SK-N-SH (cell line): Measurements from ENCODE around the gene IL13. TPM values are rescaled to one million over a fixed set of nuclear protein-coding genes. Genes with fewer than 3 reads are reported as not detected.

ENCODE experiments used
- CTCF ChIA-PET: fragments of 300-600, 350-600 bp; formaldehyde crosslinking; extraction: SDS; loops from one replicate; lab custom pipeline; 2021; lab: Yijun Ruan, JAX
- POLR2A ChIA-PET: fragments of 350-600 bp; sonication (Branson Sonifier 250); formaldehyde crosslinking; extraction: SDS; loops from one replicate; lab custom pipeline; 2020; ENCODE audit warnings: antibody characterized with exemption, inconsistent platforms; lab: Yijun Ruan, JAX
- DNase-seq: peaks from one replicate; pipeline ENCODE4 v3.0.0; 2012
- H2AFZ ChIP-seq: fragments of 200-600 bp; sonication (generic); 2 replicates; pipeline ENCODE4 v1.8.1; 2016; ENCODE audit warnings: antibody characterized with exemption, mild to moderate bottlenecking, low read depth
- H3F3A ChIP-seq: fragments of 200-600 bp; sonication (generic); replicated peaks from 2 replicates; pipeline ENCODE3; 2016; ENCODE audit warnings: antibody characterized with exemption, mild to moderate bottlenecking; ENCODE audit not compliant: insufficient read depth
- H3K27ac ChIP-seq, 2 experiments: fragments of 200-500 bp in 1 of 2; fragments of 200-600 bp in 1 of 2; sonication (Bioruptor generic) in 1 of 2; sonication (generic), shearing (Covaris generic) in 1 of 2; 2 replicates each; pipeline versions ENCODE4 v1.5.1 to v1.6.1; 2014 to 2016; ENCODE audit warnings: low read depth in 2 of 2, inconsistent platforms in 1 of 2, low read length in 1 of 2, mild to moderate bottlenecking in 1 of 2, mixed read lengths in 1 of 2
- H3K27me3 ChIP-seq: fragments of 200-600 bp; sonication (generic), shearing (Covaris generic); 2 replicates; pipeline ENCODE4 v1.6.1; 2016; ENCODE audit warnings: mixed run types; ENCODE audit not compliant: insufficient read depth
- H3K36me3 ChIP-seq, 2 experiments: fragments of 200-500 bp in 1 of 2; fragments of 200-600 bp in 1 of 2; sonication (Bioruptor generic) in 1 of 2; sonication (generic) in 1 of 2; replicated peaks in 1 of 2; 2 replicates each; pipeline versions ENCODE3 to v1.5.1; 2014 to 2016; ENCODE audit warnings: low read length in 1 of 2, mild to moderate bottlenecking in 1 of 2; ENCODE audit not compliant: insufficient read depth in 2 of 2, control insufficient read depth in 1 of 2
- H3K4me1 ChIP-seq, 2 experiments: fragments of 200-500 bp in 1 of 2; fragments of 200-600 bp in 1 of 2; sonication (Bioruptor generic) in 1 of 2; sonication (generic), shearing (Covaris generic) in 1 of 2; 2 replicates each; pipeline versions ENCODE4 v1.5.1 to v1.6.1; 2014 to 2016; ENCODE audit warnings: low read depth in 1 of 2, low read length in 1 of 2, mixed run types in 1 of 2; ENCODE audit not compliant: insufficient read depth in 2 of 2, control insufficient read depth in 1 of 2
- H3K4me2 ChIP-seq: fragments of 200-600 bp; sonication (generic), shearing (Covaris generic); 2 replicates; pipeline ENCODE4 v1.6.1; 2017; ENCODE audit warnings: mixed run types
- H3K4me3 ChIP-seq, 2 experiments: fragments of 200-500 bp in 1 of 2; fragments of 200-600 bp in 1 of 2; sonication (Bioruptor generic) in 1 of 2; sonication (generic), shearing (Covaris generic) in 1 of 2; 2 replicates each; pipeline versions ENCODE4 v1.5.1 to v1.8.1; 2014 to 2016; ENCODE audit warnings: low read depth in 2 of 2, inconsistent platforms in 1 of 2, low read length in 1 of 2, mild to moderate bottlenecking in 1 of 2, mixed read lengths in 1 of 2, moderate library complexity in 1 of 2
- H3K79me2 ChIP-seq: fragments of 200-600 bp; sonication (generic); 2 replicates; pipeline ENCODE4 v1.8.1; 2017; ENCODE audit warnings: mild to moderate bottlenecking; ENCODE audit not compliant: insufficient read depth
- H3K9ac ChIP-seq: fragments of 200-600 bp; sonication (generic); 2 replicates; pipeline ENCODE4 v1.6.1; 2017; ENCODE audit warnings: mixed run types
- H3K9me2 ChIP-seq: fragments of 200-600 bp; sonication (generic); 2 replicates; pipeline ENCODE4 v1.6.1; 2017; ENCODE audit warnings: mixed run types
- H3K9me3 ChIP-seq: fragments of 200-600 bp; sonication (generic); 2 replicates; pipeline ENCODE4 v1.6.1; 2017; ENCODE audit warnings: mixed run types, mild to moderate bottlenecking, moderate library complexity
- H4K20me1 ChIP-seq: fragments of 200-600 bp; sonication (generic); 2 replicates; pipeline ENCODE4 v1.6.1; 2017; ENCODE audit warnings: mild to moderate bottlenecking, mixed run types; ENCODE audit not compliant: insufficient read depth
- CTCF ChIP-seq: fragments of 200-600 bp; sonication (generic); IDR thresholded peaks from 2 replicates; pipeline ENCODE4 v1.6.1; 2017; ENCODE audit warnings: antibody characterized with exemption, mild to moderate bottlenecking, moderate library complexity
- EP300 ChIP-seq, 2 experiments: IDR thresholded peaks; 2 replicates each; pipeline versions ENCODE4 v1.4.0 to v1.6.1; 2012; ENCODE audit warnings: borderline replicate concordance in 1 of 2, low read depth in 1 of 2, low read length in 1 of 2
- EZH2phosphoT487 ChIP-seq: fragments of 200-600 bp; sonication (generic); IDR thresholded peaks from 2 replicates; pipeline ENCODE4 v1.6.1; 2017; ENCODE audit warnings: low read depth, mixed run types, mild to moderate bottlenecking, antibody characterized with exemption, moderate library complexity, borderline replicate concordance
- FOSL2 ChIP-seq: IDR thresholded peaks from 2 replicates; pipeline ENCODE4 v1.4.0; 2012; ENCODE audit warnings: low read depth, mild to moderate bottlenecking, moderate library complexity, borderline replicate concordance
- GATA2 ChIP-seq: sonication (generic); formaldehyde crosslinking; IDR thresholded peaks from 2 replicates; pipeline ENCODE4 v1.5.0; 2020; ENCODE audit warnings: mild to moderate bottlenecking, missing genetic modification reagents
- POLR2AphosphoS5 ChIP-seq: IDR thresholded peaks from 2 replicates; pipeline ENCODE4 v1.6.1; 2012; ENCODE audit warnings: low read depth, low read length
- RAD21 ChIP-seq: IDR thresholded peaks from 2 replicates; pipeline ENCODE4 v1.6.1; 2012; ENCODE audit warnings: mild to moderate bottlenecking, low read length
- RFX5 ChIP-seq: IDR thresholded peaks from 2 replicates; pipeline ENCODE4 v1.6.1; 2012; ENCODE audit warnings: mild to moderate bottlenecking, improper control_type of control experiment, low read length
- TAF1 ChIP-seq: IDR thresholded peaks from 2 replicates; pipeline ENCODE4 v1.6.1; 2012; ENCODE audit warnings: low read depth, mild to moderate bottlenecking, low read length, moderate library complexity, borderline replicate concordance
- TEAD4 ChIP-seq: IDR thresholded peaks from 2 replicates; pipeline ENCODE4 v1.4.0; 2012; ENCODE audit warnings: mild to moderate bottlenecking, borderline replicate concordance; ENCODE audit not compliant: insufficient read depth
- USF1 ChIP-seq: IDR thresholded peaks from 2 replicates; pipeline ENCODE4 v1.4.0; 2012; ENCODE audit warnings: low read depth, borderline replicate concordance
- YY1 ChIP-seq: IDR thresholded peaks from 2 replicates; pipeline ENCODE4 v1.4.0; 2012; ENCODE audit warnings: low read depth, mild to moderate bottlenecking
- ZBTB33 ChIP-seq: IDR thresholded peaks from 2 replicates; pipeline ENCODE4 v1.4.0; 2012; ENCODE audit warnings: low read depth, borderline replicate concordance
- WGBS: methylation state at CpG from one replicate; pipeline ENCODE4 v1.1.6; 2017; ENCODE audit warnings: low lambda C conversion rate; 5-methylcytosine and 5-hydroxymethylcytosine counted together
- polyA plus RNA-seq, 3 experiments: library from polyadenylated mRNA; depleted of rRNA; stranded (reverse); fragments of >200 nt; gene quantifications; 2 replicates each; pipeline ENCODE4 v1.2.3, GENCODE V29; 2012

The IL13 gene
- polyA plus RNA-seq, 1 of the 3 experiments (the other 2 are of a cell fraction): 0.08 TPM

DNA sequence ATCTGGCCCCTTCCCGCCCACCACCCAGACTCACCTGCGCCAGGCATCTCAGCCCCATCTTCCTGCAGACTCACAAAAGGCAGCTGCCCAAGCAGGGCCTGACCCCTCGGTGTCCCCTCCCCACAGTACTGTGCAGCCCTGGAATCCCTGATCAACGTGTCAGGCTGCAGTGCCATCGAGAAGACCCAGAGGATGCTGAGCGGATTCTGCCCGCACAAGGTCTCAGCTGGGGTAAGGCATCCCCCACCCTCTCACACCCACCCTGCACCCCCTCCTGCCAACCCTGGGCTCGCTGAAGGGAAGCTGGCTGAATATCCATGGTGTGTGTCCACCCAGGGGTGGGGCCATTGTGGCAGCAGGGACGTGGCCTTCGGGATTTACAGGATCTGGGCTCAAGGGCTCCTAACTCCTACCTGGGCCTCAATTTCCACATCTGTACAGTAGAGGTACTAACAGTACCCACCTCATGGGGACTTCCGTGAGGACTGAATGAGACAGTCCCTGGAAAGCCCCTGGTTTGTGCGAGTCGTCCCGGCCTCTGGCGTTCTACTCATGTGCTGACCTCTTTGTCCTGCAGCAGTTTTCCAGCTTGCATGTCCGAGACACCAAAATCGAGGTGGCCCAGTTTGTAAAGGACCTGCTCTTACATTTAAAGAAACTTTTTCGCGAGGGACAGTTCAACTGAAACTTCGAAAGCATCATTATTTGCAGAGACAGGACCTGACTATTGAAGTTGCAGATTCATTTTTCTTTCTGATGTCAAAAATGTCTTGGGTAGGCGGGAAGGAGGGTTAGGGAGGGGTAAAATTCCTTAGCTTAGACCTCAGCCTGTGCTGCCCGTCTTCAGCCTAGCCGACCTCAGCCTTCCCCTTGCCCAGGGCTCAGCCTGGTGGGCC, 1.9 kb downstream of the IL13 start:
- H3K36me3 ChIP-seq: no peaks in the 10 kb centered on the region
- no peaks in the 10 kb centered on the region for H3K79me2 ChIP-seq
- H3K4me2 ChIP-seq: no peak overlapping the region
- no peak overlapping the region for H3K27ac ChIP-seq
- H3K9me3 ChIP-seq: no peaks in the 10 kb centered on the region
- H3K27me3 ChIP-seq: no peaks in the 10 kb centered on the region
- ChIA-PET POLR2A (no interaction called here), CTCF (interaction anchor here (0.7 to 1.5 kb wide), 6 partner anchors 9 to 158 kb away, joined by 3 to 4 read pairs (median 3); no protein-coding TSS in a partner anchor)
- WGBS: 94% methylated on average over 16 of the region's 23 CpGs
- H3K4me3 ChIP-seq: no peak overlapping the region
- no peak overlapping the region for H2AFZ ChIP-seq
- peaks cover 0 to 9% of the 10 kb centered on the region in 2 experiments; a peak in 1 of 4 replicates for H3K4me1 ChIP-seq
- TF ChIP-seq RFX5 (no peak), GATA2 (CRISPR knock-in tag) (no peak), ZBTB33 (no peak), POLR2AphosphoS5 (no peak)
- H3F3A ChIP-seq: no peaks in the 10 kb centered on the region
- DNase-seq: no peak
- H3K9ac ChIP-seq: no peak overlapping the region
- no peaks in the 10 kb centered on the region for H3K9me2 ChIP-seq
- H4K20me1 ChIP-seq: no peaks in the 10 kb centered on the region

- H3K27ac ChIP-seq: no peak overlapping the region
- H3K9ac ChIP-seq: no peak overlapping the region
- no peak overlapping the region for H3K4me3 ChIP-seq
- no peaks in the 10 kb centered on the region for H3K79me2 ChIP-seq
- no peaks in the 10 kb centered on the region for H4K20me1 ChIP-seq
- H3F3A ChIP-seq: no peaks in the 10 kb centered on the region
- H3K9me3 ChIP-seq: no peaks in the 10 kb centered on the region
- TF ChIP-seq USF1: no peak
- TF ChIP-seq FOSL2: no peak
- no peak for TF ChIP-seq TEAD4
- 0 out of 2 replicates have a peak, but pooled peaks have one; percentile 8 for TF ChIP-seq CTCF
- no peak for TF ChIP-seq TAF1
- TF ChIP-seq EZH2phosphoT487: no peak
- TF ChIP-seq YY1: no peak
- TF ChIP-seq EP300 (IDR thresholded peaks at IDR 0.05; ENCODE audit: borderline replicate concordance in 1 of 2, low read depth in 1 of 2, low read length in 1 of 2): no peak
- 0 out of 2 replicates have a peak, but pooled peaks have one; percentile 13 for TF ChIP-seq RAD21
- H3K9me2 ChIP-seq: no peaks in the 10 kb centered on the region
- no peak overlapping the region for H3K4me2 ChIP-seq
- H3K4me1 ChIP-seq: peaks cover 0 to 3% of the 10 kb centered on the region in 2 experiments; a peak in 1 of 4 replicates
- no peaks in the 10 kb centered on the region for H3K27me3 ChIP-seq
- 80% methylated on average over 10 of the region's 12 CpGs for WGBS
- DNase-seq: no peak
- CTCF ChIA-PET: interaction anchor here (0.9 to 1.5 kb wide), 3 partner anchors 50 to 423 kb away, joined by 3 read pairs; no protein-coding TSS in a partner anchor
- no peaks in the 10 kb centered on the region for H3K36me3 ChIP-seq
- POLR2A ChIA-PET: no interaction called here
- H2AFZ ChIP-seq: no peak overlapping the region
Measured at GRCh38 chr5:132661231-132662003, 3.4 kb downstream of the IL13 start.
